ENCODE results near the gene PLA2G4D. TPM values are rescaled to one million over a fixed set of nuclear protein-coding genes. Genes with fewer than 3 reads are reported as not detected.
A peak's percentile ranks its signal among the peaks of the same experiment; 100 is the strongest.

PLA2G4D gene, protein sequence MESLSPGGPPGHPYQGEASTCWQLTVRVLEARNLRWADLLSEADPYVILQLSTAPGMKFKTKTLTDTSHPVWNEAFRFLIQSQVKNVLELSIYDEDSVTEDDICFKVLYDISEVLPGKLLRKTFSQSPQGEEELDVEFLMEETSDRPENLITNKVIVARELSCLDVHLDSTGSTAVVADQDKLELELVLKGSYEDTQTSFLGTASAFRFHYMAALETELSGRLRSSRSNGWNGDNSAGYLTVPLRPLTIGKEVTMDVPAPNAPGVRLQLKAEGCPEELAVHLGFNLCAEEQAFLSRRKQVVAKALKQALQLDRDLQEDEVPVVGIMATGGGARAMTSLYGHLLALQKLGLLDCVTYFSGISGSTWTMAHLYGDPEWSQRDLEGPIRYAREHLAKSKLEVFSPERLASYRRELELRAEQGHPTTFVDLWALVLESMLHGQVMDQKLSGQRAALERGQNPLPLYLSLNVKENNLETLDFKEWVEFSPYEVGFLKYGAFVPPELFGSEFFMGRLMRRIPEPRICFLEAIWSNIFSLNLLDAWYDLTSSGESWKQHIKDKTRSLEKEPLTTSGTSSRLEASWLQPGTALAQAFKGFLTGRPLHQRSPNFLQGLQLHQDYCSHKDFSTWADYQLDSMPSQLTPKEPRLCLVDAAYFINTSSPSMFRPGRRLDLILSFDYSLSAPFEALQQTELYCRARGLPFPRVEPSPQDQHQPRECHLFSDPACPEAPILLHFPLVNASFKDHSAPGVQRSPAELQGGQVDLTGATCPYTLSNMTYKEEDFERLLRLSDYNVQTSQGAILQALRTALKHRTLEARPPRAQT
- 10 to 100 TPM; 22.0 to 51.6 (median 29.2) TPM for total RNA-seq

DNA sequence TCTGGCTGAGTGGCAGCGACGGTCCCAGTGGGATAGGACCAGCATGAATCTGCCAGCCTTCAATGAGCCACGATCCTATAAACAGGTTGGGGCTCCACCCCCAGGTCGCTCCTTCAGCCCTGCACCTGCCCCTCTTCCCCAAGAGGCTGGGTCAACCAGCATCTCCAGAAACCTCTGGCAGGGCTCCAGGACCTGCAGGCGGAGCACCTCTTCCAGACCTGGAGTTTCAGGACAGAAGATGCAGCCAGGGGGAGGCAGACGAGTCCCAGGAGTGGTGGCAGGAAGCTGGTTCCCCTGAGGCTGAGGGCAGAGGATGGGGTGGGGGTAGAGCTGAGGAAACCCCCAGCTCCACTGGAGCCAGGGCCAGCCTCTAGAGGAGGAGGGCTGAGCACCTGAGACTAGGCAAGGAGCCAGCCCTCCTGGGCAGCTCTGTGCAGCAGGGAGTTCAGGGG is at the start of gene PLA2G4D:
Gene PLA2G4D, minus strand, starts transcription at position 51 of the 452 bp plus-strand sequence. CDS start 103 bp downstream, outside the sequence.
- TF ChIP-seq, protein P1, sequence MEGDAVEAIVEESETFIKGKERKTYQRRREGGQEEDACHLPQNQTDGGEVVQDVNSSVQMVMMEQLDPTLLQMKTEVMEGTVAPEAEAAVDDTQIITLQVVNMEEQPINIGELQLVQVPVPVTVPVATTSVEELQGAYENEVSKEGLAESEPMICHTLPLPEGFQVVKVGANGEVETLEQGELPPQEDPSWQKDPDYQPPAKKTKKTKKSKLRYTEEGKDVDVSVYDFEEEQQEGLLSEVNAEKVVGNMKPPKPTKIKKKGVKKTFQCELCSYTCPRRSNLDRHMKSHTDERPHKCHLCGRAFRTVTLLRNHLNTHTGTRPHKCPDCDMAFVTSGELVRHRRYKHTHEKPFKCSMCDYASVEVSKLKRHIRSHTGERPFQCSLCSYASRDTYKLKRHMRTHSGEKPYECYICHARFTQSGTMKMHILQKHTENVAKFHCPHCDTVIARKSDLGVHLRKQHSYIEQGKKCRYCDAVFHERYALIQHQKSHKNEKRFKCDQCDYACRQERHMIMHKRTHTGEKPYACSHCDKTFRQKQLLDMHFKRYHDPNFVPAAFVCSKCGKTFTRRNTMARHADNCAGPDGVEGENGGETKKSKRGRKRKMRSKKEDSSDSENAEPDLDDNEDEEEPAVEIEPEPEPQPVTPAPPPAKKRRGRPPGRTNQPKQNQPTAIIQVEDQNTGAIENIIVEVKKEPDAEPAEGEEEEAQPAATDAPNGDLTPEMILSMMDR (IDR thresholded peaks at IDR 0.05): no peak
- no peak for TF ChIP-seq POLR2A (IDR thresholded peaks at IDR 0.05)
- WGBS, 2 donors: 50 to 51% methylated on average over 6 of the region's 6 CpGs
- peak in 1 of 2 donors; percentile 25 for DNase-seq (ENCODE audit: low spot score in 2 of 2)
- no peak within 1 kb of the TSS for H3K4me3 ChIP-seq (ENCODE audit: low read depth, poor library complexity, severe bottlenecking)
- intact Hi-C loops (cut with DNase I; ENCODE audit: low total_unique reads): no loop called here

DNA sequence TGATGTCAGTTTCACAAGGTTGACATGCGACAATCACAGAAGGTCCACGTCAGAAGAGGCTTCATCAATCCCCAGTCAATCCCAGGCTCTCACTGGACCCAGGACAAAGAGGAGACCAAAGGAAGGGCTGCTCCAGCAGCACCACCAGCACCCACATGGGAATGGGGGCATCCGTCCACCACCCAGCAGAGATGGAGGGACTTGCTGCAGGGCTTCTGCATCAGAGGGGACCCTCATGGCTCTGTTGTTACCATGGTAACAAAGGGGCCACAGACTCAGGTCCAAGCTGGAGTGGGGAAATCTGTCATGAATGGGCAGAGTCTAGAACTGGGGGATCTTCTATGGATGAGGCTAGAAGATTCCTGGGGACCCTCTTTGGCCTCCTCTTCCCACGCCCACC is 49.0 kb upstream of the PLA2G4D start:
- WGBS, 2 donors: 85 to 86% methylated on average over 4 of the region's 4 CpGs
- TF ChIP-seq POLR2A (IDR thresholded peaks at IDR 0.05): no peak
- TF ChIP-seq, protein P1 (IDR thresholded peaks at IDR 0.05): no peak
- no peak for DNase-seq (ENCODE audit: low spot score in 2 of 2)
- intact Hi-C loops (cut with DNase I; ENCODE audit: low total_unique reads): loop anchor here (10.0 kb wide), 1 partner anchor 159 kb away; no protein-coding TSS in a partner anchor
- H3K4me3 ChIP-seq (ENCODE audit: low read depth, poor library complexity, severe bottlenecking): no peak overlapping the region

DNA sequence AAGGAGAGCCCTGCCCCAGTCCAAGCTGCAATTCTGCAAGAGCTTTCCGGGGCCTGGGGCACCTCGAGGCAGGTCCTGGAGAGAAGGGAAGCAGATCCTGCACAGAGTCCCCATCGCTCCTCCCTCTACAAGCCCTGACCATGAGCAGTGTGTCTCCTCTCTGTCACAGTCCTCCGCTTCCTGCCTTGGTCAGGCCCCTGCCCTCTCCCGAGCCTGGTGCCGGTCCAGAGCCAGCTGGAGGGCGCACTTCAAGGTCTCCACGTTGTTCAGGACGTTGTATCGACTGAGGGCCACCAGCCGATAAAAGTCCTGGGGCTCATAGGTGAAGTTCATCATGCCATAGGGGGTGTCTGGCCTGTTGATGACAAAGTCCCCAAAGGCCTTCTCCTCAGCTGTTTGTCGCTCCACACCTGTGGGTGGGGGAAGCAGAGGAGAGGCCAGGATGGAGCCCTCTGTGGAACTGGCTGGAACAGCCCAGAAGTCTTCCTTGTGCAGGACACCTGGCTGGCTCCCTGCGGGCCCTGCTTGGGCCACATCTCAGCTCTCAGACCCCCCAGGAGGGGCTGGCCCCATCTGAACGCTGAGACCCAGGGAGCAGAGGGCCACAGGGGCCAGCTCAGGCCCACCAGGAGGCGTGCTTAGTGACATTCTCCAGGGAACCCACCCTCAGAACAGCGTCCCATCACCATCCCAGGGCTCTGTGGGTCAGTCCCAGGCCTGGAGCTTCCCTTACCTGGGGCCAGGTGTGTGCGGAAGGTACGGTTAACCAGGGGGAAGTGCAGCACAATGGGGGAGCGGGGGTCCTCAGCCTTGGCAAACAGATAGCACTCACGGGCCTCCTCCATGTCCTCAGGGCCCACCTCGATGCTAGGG is 47.7 kb upstream of the PLA2G4D start:
- DNase-seq (ENCODE audit: low spot score in 2 of 2): peak in 1 of 2 donors; percentile 70
- no peak for TF ChIP-seq POLR2A (IDR thresholded peaks at IDR 0.05)
- TF ChIP-seq, protein P1 (IDR thresholded peaks at IDR 0.05): no peak
- no peak overlapping the region for H3K4me3 ChIP-seq (ENCODE audit: low read depth, poor library complexity, severe bottlenecking)
- 87 to 91% methylated on average over 20 of the region's 21 CpGs for WGBS, 2 donors
- intact Hi-C loops (cut with DNase I; ENCODE audit: low total_unique reads): loop anchor here (10.0 kb wide), 1 partner anchor 157 kb away; no protein-coding TSS in a partner anchor

DNA sequence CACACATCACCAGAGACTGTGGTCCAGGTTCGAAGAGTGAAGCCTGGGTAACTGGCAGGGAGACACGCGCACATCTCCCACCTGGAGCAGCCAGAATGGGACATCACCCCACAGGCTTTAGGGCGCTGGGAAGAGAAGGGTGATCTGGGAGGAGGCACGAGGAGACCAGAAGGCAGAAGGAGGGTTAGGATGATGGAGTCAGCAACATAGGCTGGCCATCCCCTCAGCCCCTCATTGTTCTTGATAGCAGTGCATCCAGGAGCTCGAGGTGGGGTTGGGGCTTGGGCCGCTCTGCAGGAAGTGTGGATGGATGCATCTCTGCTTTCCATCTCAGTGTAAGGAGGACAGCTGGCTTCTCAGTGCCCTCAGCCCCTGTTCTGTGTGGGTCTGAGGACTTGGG is 46.9 kb upstream of the PLA2G4D start:
- intact Hi-C loops (cut with DNase I; ENCODE audit: low total_unique reads): loop anchor here (10.0 kb wide), 1 partner anchor 156 kb away; no protein-coding TSS in a partner anchor
- DNase-seq (ENCODE audit: low spot score in 2 of 2): peak in 1 of 2 donors; percentile 70
- no peak overlapping the region for H3K4me3 ChIP-seq (ENCODE audit: low read depth, poor library complexity, severe bottlenecking)
- 85 to 91% methylated on average over 7 of the region's 7 CpGs for WGBS, 2 donors
- TF ChIP-seq, protein P1 (IDR thresholded peaks at IDR 0.05): no peak
- no peak for TF ChIP-seq POLR2A (IDR thresholded peaks at IDR 0.05)
